ENCODE measurements around the gene ZNF410. TPM values are rescaled to one million over a fixed set of nuclear protein-coding genes. Genes with fewer than 3 reads are reported as not detected.
"Not testable (repeated sequence)": the region's sequence is repeated elsewhere in the genome, so short reads cannot be mapped to it uniquely, and the experiment has no call there.

Gene ZNF410
- total RNA-seq, 1 experiment from 2014 or later = 21.0 TPM

DNA sequence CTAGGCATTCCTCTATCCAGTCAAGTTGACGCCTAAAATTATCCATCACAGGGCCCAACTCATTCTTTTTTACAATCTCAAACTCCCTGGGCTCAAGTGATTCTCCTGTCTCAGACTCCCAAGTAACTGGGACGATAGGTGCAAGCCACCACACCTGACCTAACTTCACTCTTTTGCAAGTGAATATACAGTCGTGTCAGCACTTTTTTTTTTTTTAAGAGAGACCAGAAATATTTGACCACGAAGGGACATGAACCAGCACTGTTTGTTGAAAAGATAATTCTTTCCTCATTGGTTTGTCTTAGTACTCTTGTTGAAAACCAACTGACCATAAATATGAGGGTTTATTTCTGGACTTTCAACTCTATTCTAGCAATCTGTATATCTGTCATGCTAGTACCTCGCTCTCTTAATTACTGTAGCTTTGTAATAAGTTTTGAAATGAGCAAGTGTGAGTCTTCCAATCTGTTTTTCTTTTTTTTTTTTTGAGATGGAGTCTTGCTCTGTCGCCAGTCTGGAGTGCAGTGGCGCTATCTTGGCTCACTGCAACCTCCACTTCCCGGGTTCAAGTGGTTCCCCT lies 21.0 kb upstream of the ZNF410 start (continued):
- TF ChIP-seq, protein P1, sequence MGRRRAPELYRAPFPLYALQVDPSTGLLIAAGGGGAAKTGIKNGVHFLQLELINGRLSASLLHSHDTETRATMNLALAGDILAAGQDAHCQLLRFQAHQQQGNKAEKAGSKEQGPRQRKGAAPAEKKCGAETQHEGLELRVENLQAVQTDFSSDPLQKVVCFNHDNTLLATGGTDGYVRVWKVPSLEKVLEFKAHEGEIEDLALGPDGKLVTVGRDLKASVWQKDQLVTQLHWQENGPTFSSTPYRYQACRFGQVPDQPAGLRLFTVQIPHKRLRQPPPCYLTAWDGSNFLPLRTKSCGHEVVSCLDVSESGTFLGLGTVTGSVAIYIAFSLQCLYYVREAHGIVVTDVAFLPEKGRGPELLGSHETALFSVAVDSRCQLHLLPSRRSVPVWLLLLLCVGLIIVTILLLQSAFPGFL (CRISPR knock-in tag; IDR thresholded peaks at IDR 0.05; ENCODE audit: borderline replicate concordance) = no peak
- TF ChIP-seq, protein P2, sequence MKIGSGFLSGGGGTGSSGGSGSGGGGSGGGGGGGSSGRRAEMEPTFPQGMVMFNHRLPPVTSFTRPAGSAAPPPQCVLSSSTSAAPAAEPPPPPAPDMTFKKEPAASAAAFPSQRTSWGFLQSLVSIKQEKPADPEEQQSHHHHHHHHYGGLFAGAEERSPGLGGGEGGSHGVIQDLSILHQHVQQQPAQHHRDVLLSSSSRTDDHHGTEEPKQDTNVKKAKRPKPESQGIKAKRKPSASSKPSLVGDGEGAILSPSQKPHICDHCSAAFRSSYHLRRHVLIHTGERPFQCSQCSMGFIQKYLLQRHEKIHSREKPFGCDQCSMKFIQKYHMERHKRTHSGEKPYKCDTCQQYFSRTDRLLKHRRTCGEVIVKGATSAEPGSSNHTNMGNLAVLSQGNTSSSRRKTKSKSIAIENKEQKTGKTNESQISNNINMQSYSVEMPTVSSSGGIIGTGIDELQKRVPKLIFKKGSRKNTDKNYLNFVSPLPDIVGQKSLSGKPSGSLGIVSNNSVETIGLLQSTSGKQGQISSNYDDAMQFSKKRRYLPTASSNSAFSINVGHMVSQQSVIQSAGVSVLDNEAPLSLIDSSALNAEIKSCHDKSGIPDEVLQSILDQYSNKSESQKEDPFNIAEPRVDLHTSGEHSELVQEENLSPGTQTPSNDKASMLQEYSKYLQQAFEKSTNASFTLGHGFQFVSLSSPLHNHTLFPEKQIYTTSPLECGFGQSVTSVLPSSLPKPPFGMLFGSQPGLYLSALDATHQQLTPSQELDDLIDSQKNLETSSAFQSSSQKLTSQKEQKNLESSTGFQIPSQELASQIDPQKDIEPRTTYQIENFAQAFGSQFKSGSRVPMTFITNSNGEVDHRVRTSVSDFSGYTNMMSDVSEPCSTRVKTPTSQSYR (CRISPR knock-in tag; IDR thresholded peaks at IDR 0.05) = no peak
- TF ChIP-seq SMAD3 (CRISPR knock-in tag; IDR thresholded peaks at IDR 0.05; ENCODE audit: borderline replicate concordance) (no peak), ZNF671 (CRISPR knock-in tag; IDR thresholded peaks at IDR 0.05) (no peak)
- TF ChIP-seq, protein P3, sequence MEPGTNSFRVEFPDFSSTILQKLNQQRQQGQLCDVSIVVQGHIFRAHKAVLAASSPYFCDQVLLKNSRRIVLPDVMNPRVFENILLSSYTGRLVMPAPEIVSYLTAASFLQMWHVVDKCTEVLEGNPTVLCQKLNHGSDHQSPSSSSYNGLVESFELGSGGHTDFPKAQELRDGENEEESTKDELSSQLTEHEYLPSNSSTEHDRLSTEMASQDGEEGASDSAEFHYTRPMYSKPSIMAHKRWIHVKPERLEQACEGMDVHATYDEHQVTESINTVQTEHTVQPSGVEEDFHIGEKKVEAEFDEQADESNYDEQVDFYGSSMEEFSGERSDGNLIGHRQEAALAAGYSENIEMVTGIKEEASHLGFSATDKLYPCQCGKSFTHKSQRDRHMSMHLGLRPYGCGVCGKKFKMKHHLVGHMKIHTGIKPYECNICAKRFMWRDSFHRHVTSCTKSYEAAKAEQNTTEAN (CRISPR knock-in tag; IDR thresholded peaks at IDR 0.05) = no peak

DNA sequence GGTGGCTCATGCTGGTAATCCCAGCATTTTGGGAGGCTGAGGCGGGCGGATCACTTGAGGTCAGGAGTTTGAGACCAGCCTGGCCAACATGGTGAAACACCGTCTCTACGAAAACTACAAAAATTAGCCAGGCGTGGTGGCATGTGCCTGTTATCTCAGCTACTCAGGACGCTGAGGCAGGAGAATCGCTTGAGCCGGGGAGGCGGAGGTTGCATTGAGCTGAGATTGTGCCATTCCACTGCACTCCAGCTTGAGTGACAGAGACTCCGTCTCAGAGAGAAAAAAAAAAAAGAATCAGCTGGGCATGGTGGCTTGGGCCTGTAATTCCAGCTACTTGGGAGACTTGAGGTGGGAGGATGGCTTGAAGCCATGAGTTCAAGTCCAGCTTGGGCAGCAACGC lies 16.9 kb upstream of the ZNF410 start:
- H3K4me3 Mint-ChIP-seq; POLR2A ChIA-PET; DNase-seq (ENCODE audit: low spot score); H3K27ac Mint-ChIP-seq; H3K4me1 Mint-ChIP-seq; ATAC-seq; H3K27me3 Mint-ChIP-seq (ENCODE audit: low read depth); H3K9me3 Mint-ChIP-seq: not testable (repeated sequence)
- peaks cover 18% of the 10 kb centered on the region for H3K36me3 Mint-ChIP-seq
- CTCF ChIA-PET = interaction anchor here (0.9 to 1.1 kb wide), 2 partner anchors 73 to 92 kb away, joined by 3 read pairs; no protein-coding TSS in a partner anchor

DNA sequence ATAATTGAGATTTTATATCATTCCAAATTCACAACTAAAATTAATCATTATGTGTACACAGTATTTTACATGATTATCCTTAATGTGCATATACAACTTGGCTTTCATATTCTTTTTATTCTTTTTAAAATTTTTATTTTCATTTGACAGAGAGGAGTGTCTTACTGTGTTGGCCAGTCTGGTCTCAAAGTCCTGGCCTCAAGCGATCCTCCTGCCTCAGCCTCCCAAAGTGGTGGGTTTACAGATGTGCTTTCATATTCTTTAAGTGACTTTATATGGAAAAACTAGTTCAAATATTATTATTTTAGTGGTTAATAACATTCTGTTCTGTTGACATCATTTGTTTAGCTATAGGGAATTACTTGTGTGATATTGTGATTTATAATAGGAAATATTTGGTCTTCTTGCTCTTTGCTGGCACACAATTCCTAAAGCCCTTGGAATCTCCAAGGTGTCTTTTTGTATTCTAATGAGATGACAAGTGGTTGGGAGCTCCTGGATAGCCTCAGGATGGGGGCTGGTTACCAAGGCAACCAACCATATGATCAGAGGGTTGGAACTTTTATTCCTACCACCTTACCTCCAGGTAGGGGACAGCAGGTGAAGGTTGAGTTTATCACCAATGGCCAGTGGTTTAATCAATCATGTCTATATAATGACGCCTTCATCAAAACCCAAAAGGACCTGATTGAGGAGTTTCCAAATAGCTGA lies 16.0 kb upstream of the ZNF410 start:
- ATAC-seq (peak; percentile 59; the same call in 1 of the 2 replicates), DNase-seq (ENCODE audit: low spot score) (no peak)
- ChIA-PET POLR2A (no interaction called here), CTCF (interaction anchor here (0.5 to 0.9 kb wide), 2 partner anchors 44 to 74 kb away, joined by 3 read pairs; no protein-coding TSS in a partner anchor)
- no peak overlapping the region for H3K27ac Mint-ChIP-seq
- H3K27me3 Mint-ChIP-seq (ENCODE audit: low read depth) = no peaks in the 10 kb centered on the region
- H3K4me3 Mint-ChIP-seq = no peak overlapping the region
- peaks cover 14% of the 10 kb centered on the region for H3K36me3 Mint-ChIP-seq
- H3K4me1 Mint-ChIP-seq = peaks cover 4% of the 10 kb centered on the region
- TF ChIP-seq ETV6 (CRISPR knock-in tag; IDR thresholded peaks at IDR 0.05) = no peak
- TF ChIP-seq, protein P4, sequence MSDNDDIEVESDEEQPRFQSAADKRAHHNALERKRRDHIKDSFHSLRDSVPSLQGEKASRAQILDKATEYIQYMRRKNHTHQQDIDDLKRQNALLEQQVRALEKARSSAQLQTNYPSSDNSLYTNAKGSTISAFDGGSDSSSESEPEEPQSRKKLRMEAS (CRISPR knock-in tag; IDR thresholded peaks at IDR 0.05) = no peak
- TF ChIP-seq, protein P5, sequence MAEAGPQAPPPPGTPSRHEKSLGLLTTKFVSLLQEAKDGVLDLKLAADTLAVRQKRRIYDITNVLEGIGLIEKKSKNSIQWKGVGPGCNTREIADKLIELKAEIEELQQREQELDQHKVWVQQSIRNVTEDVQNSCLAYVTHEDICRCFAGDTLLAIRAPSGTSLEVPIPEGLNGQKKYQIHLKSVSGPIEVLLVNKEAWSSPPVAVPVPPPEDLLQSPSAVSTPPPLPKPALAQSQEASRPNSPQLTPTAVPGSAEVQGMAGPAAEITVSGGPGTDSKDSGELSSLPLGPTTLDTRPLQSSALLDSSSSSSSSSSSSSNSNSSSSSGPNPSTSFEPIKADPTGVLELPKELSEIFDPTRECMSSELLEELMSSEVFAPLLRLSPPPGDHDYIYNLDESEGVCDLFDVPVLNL (CRISPR knock-in tag; IDR thresholded peaks at IDR 0.05; ENCODE audit: borderline replicate concordance, low read depth) = no peak
- TF ChIP-seq, protein P6, sequence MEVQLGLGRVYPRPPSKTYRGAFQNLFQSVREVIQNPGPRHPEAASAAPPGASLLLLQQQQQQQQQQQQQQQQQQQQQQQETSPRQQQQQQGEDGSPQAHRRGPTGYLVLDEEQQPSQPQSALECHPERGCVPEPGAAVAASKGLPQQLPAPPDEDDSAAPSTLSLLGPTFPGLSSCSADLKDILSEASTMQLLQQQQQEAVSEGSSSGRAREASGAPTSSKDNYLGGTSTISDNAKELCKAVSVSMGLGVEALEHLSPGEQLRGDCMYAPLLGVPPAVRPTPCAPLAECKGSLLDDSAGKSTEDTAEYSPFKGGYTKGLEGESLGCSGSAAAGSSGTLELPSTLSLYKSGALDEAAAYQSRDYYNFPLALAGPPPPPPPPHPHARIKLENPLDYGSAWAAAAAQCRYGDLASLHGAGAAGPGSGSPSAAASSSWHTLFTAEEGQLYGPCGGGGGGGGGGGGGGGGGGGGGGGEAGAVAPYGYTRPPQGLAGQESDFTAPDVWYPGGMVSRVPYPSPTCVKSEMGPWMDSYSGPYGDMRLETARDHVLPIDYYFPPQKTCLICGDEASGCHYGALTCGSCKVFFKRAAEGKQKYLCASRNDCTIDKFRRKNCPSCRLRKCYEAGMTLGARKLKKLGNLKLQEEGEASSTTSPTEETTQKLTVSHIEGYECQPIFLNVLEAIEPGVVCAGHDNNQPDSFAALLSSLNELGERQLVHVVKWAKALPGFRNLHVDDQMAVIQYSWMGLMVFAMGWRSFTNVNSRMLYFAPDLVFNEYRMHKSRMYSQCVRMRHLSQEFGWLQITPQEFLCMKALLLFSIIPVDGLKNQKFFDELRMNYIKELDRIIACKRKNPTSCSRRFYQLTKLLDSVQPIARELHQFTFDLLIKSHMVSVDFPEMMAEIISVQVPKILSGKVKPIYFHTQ (CRISPR knock-in tag; IDR thresholded peaks at IDR 0.05) = no peak
- TF ChIP-seq ZNF121 (CRISPR knock-in tag; IDR thresholded peaks at IDR 0.05) = peak; percentile 69; the same call in 1 of the 2 replicates
- no peak for TF ChIP-seq IRF2 (CRISPR knock-in tag; IDR thresholded peaks at IDR 0.05; ENCODE audit: borderline replicate concordance, low read depth)
- TF ChIP-seq, protein P7, sequence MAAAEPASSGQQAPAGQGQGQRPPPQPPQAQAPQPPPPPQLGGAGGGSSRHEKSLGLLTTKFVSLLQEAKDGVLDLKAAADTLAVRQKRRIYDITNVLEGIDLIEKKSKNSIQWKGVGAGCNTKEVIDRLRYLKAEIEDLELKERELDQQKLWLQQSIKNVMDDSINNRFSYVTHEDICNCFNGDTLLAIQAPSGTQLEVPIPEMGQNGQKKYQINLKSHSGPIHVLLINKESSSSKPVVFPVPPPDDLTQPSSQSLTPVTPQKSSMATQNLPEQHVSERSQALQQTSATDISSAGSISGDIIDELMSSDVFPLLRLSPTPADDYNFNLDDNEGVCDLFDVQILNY (CRISPR knock-in tag; IDR thresholded peaks at IDR 0.05) = no peak
- TF ChIP-seq GTF2I (CRISPR knock-in tag; conservative IDR thresholded peaks at IDR 0.05) = 0 out of 2 replicates have a peak, but pooled peaks have one; percentile 57
- TF ChIP-seq, protein P8, sequence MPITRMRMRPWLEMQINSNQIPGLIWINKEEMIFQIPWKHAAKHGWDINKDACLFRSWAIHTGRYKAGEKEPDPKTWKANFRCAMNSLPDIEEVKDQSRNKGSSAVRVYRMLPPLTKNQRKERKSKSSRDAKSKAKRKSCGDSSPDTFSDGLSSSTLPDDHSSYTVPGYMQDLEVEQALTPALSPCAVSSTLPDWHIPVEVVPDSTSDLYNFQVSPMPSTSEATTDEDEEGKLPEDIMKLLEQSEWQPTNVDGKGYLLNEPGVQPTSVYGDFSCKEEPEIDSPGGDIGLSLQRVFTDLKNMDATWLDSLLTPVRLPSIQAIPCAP (CRISPR knock-in tag; IDR thresholded peaks at IDR 0.05) = no peak
- TF ChIP-seq, protein P9, sequence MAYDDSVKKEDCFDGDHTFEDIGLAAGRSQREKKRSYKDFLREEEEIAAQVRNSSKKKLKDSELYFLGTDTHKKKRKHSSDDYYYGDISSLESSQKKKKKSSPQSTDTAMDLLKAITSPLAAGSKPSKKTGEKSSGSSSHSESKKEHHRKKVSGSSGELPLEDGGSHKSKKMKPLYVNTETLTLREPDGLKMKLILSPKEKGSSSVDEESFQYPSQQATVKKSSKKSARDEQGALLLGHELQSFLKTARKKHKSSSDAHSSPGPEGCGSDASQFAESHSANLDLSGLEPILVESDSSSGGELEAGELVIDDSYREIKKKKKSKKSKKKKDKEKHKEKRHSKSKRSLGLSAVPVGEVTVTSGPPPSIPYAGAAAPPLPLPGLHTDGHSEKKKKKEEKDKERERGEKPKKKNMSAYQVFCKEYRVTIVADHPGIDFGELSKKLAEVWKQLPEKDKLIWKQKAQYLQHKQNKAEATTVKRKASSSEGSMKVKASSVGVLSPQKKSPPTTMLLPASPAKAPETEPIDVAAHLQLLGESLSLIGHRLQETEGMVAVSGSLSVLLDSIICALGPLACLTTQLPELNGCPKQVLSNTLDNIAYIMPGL (CRISPR knock-in tag; IDR thresholded peaks at IDR 0.05) = no peak
- TF ChIP-seq, protein P10, sequence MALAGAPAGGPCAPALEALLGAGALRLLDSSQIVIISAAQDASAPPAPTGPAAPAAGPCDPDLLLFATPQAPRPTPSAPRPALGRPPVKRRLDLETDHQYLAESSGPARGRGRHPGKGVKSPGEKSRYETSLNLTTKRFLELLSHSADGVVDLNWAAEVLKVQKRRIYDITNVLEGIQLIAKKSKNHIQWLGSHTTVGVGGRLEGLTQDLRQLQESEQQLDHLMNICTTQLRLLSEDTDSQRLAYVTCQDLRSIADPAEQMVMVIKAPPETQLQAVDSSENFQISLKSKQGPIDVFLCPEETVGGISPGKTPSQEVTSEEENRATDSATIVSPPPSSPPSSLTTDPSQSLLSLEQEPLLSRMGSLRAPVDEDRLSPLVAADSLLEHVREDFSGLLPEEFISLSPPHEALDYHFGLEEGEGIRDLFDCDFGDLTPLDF (CRISPR knock-in tag; IDR thresholded peaks at IDR 0.05) = no peak
- no peaks in the 10 kb centered on the region for H3K9me3 Mint-ChIP-seq

All from WTC11 (cell line).